SK-N-SH (cell line): ENCODE results near the gene OR6B1. TPM values are rescaled to one million over a fixed set of nuclear protein-coding genes. Genes with fewer than 3 reads are reported as not detected.
"Not testable (repeated sequence)": the region's sequence is repeated elsewhere in the genome, so short reads cannot be mapped to it uniquely, and the experiment has no call there.

Source experiments
- CTCF ChIA-PET: fragments of 300-600, 350-600 bp; formaldehyde crosslinking; extraction: SDS; loops from one replicate; lab custom pipeline; 2021; lab: Yijun Ruan, JAX
- POLR2A ChIA-PET: fragments of 350-600 bp; sonication (Branson Sonifier 250); formaldehyde crosslinking; extraction: SDS; loops from one replicate; lab custom pipeline; 2020; ENCODE audit warnings: antibody characterized with exemption, inconsistent platforms; lab: Yijun Ruan, JAX
- DNase-seq: peaks from one replicate; pipeline ENCODE4 v3.0.0; 2012
- H2AFZ ChIP-seq: fragments of 200-600 bp; sonication (generic); 2 replicates; pipeline ENCODE4 v1.8.1; 2016; ENCODE audit warnings: antibody characterized with exemption, mild to moderate bottlenecking, low read depth
- H3F3A ChIP-seq: fragments of 200-600 bp; sonication (generic); replicated peaks from 2 replicates; pipeline ENCODE3; 2016; ENCODE audit warnings: antibody characterized with exemption, mild to moderate bottlenecking; ENCODE audit not compliant: insufficient read depth
- H3K27ac ChIP-seq, 2 experiments: fragments of 200-500 bp in 1 of 2; fragments of 200-600 bp in 1 of 2; sonication (Bioruptor generic) in 1 of 2; sonication (generic), shearing (Covaris generic) in 1 of 2; 2 replicates each; pipeline versions ENCODE4 v1.5.1 to v1.6.1; 2014 to 2016; ENCODE audit warnings: low read depth in 2 of 2, inconsistent platforms in 1 of 2, low read length in 1 of 2, mild to moderate bottlenecking in 1 of 2, mixed read lengths in 1 of 2
- H3K27me3 ChIP-seq: fragments of 200-600 bp; sonication (generic), shearing (Covaris generic); 2 replicates; pipeline ENCODE4 v1.6.1; 2016; ENCODE audit warnings: mixed run types; ENCODE audit not compliant: insufficient read depth
- H3K36me3 ChIP-seq, 2 experiments: fragments of 200-500 bp in 1 of 2; fragments of 200-600 bp in 1 of 2; sonication (Bioruptor generic) in 1 of 2; sonication (generic) in 1 of 2; replicated peaks in 1 of 2; 2 replicates each; pipeline versions ENCODE3 to v1.5.1; 2014 to 2016; ENCODE audit warnings: low read length in 1 of 2, mild to moderate bottlenecking in 1 of 2; ENCODE audit not compliant: insufficient read depth in 2 of 2, control insufficient read depth in 1 of 2
- H3K4me1 ChIP-seq, 2 experiments: fragments of 200-500 bp in 1 of 2; fragments of 200-600 bp in 1 of 2; sonication (Bioruptor generic) in 1 of 2; sonication (generic), shearing (Covaris generic) in 1 of 2; 2 replicates each; pipeline versions ENCODE4 v1.5.1 to v1.6.1; 2014 to 2016; ENCODE audit warnings: low read depth in 1 of 2, low read length in 1 of 2, mixed run types in 1 of 2; ENCODE audit not compliant: insufficient read depth in 2 of 2, control insufficient read depth in 1 of 2
- H3K4me2 ChIP-seq: fragments of 200-600 bp; sonication (generic), shearing (Covaris generic); 2 replicates; pipeline ENCODE4 v1.6.1; 2017; ENCODE audit warnings: mixed run types
- H3K4me3 ChIP-seq, 2 experiments: fragments of 200-500 bp in 1 of 2; fragments of 200-600 bp in 1 of 2; sonication (Bioruptor generic) in 1 of 2; sonication (generic), shearing (Covaris generic) in 1 of 2; 2 replicates each; pipeline versions ENCODE4 v1.5.1 to v1.8.1; 2014 to 2016; ENCODE audit warnings: low read depth in 2 of 2, inconsistent platforms in 1 of 2, low read length in 1 of 2, mild to moderate bottlenecking in 1 of 2, mixed read lengths in 1 of 2, moderate library complexity in 1 of 2
- H3K79me2 ChIP-seq: fragments of 200-600 bp; sonication (generic); 2 replicates; pipeline ENCODE4 v1.8.1; 2017; ENCODE audit warnings: mild to moderate bottlenecking; ENCODE audit not compliant: insufficient read depth
- H3K9ac ChIP-seq: fragments of 200-600 bp; sonication (generic); 2 replicates; pipeline ENCODE4 v1.6.1; 2017; ENCODE audit warnings: mixed run types
- H3K9me2 ChIP-seq: fragments of 200-600 bp; sonication (generic); 2 replicates; pipeline ENCODE4 v1.6.1; 2017; ENCODE audit warnings: mixed run types
- H3K9me3 ChIP-seq: fragments of 200-600 bp; sonication (generic); 2 replicates; pipeline ENCODE4 v1.6.1; 2017; ENCODE audit warnings: mixed run types, mild to moderate bottlenecking, moderate library complexity
- H4K20me1 ChIP-seq: fragments of 200-600 bp; sonication (generic); 2 replicates; pipeline ENCODE4 v1.6.1; 2017; ENCODE audit warnings: mild to moderate bottlenecking, mixed run types; ENCODE audit not compliant: insufficient read depth
- ELF1 ChIP-seq: IDR thresholded peaks from 2 replicates; pipeline ENCODE4 v1.4.0; 2012
- EP300 ChIP-seq, 2 experiments: IDR thresholded peaks; 2 replicates each; pipeline versions ENCODE4 v1.4.0 to v1.6.1; 2012; ENCODE audit warnings: borderline replicate concordance in 1 of 2, low read depth in 1 of 2, low read length in 1 of 2
- FOSL2 ChIP-seq: IDR thresholded peaks from 2 replicates; pipeline ENCODE4 v1.4.0; 2012; ENCODE audit warnings: low read depth, mild to moderate bottlenecking, moderate library complexity, borderline replicate concordance
- FOXJ3 ChIP-seq: sonication (generic); formaldehyde crosslinking; IDR thresholded peaks from 2 replicates; pipeline ENCODE4 v1.5.1; 2020; ENCODE audit warnings: mild to moderate bottlenecking, missing genetic modification reagents
- IRF3 ChIP-seq: fragments of 150-350 bp; IDR thresholded peaks from 2 replicates; pipeline ENCODE4 v1.6.1; 2016; ENCODE audit warnings: mild to moderate bottlenecking, low read depth, low read length
- MAX ChIP-seq: IDR thresholded peaks from 2 replicates; pipeline ENCODE4 v1.4.0; 2012; ENCODE audit warnings: low read depth
- MEF2A ChIP-seq: IDR thresholded peaks from 2 replicates; pipeline ENCODE4 v1.4.0; 2012; ENCODE audit warnings: low read depth, borderline replicate concordance
- NFIC ChIP-seq: IDR thresholded peaks from 2 replicates; pipeline ENCODE4 v1.4.0; 2012; ENCODE audit warnings: borderline replicate concordance
- NRF1 ChIP-seq: IDR thresholded peaks from 2 replicates; pipeline ENCODE4 v1.6.1; 2012; ENCODE audit warnings: low read depth, mild to moderate bottlenecking, low read length
- POLR2AphosphoS5 ChIP-seq: IDR thresholded peaks from 2 replicates; pipeline ENCODE4 v1.6.1; 2012; ENCODE audit warnings: low read depth, low read length
- RCOR1 ChIP-seq: fragments of 150-350 bp; IDR thresholded peaks from 2 replicates; pipeline ENCODE4 v1.6.1; 2017; ENCODE audit warnings: antibody characterized with exemption, low read length
- RFX5 ChIP-seq: IDR thresholded peaks from 2 replicates; pipeline ENCODE4 v1.6.1; 2012; ENCODE audit warnings: mild to moderate bottlenecking, improper control_type of control experiment, low read length
- RXRA ChIP-seq: IDR thresholded peaks from 2 replicates; pipeline ENCODE4 v1.4.0; 2012; ENCODE audit warnings: low read depth, mild to moderate bottlenecking, borderline replicate concordance
- SIN3A ChIP-seq: IDR thresholded peaks from 2 replicates; pipeline ENCODE4 v1.6.1; 2012; ENCODE audit warnings: low read depth, mild to moderate bottlenecking, low read length, moderate library complexity, borderline replicate concordance
- TAF1 ChIP-seq: IDR thresholded peaks from 2 replicates; pipeline ENCODE4 v1.6.1; 2012; ENCODE audit warnings: low read depth, mild to moderate bottlenecking, low read length, moderate library complexity, borderline replicate concordance
- TCF12 ChIP-seq: IDR thresholded peaks from 2 replicates; pipeline ENCODE4 v1.4.0; 2012
- TEAD4 ChIP-seq: IDR thresholded peaks from 2 replicates; pipeline ENCODE4 v1.4.0; 2012; ENCODE audit warnings: mild to moderate bottlenecking, borderline replicate concordance; ENCODE audit not compliant: insufficient read depth
- USF2 ChIP-seq: fragments of 150-350 bp; IDR thresholded peaks from 2 replicates; pipeline ENCODE4 v1.6.1; 2017; ENCODE audit warnings: antibody characterized with exemption, low read length, low read depth, borderline replicate concordance
- YY1 ChIP-seq: IDR thresholded peaks from 2 replicates; pipeline ENCODE4 v1.4.0; 2012; ENCODE audit warnings: low read depth, mild to moderate bottlenecking
- WGBS: methylation state at CpG from one replicate; pipeline ENCODE4 v1.1.6; 2017; ENCODE audit warnings: low lambda C conversion rate; 5-methylcytosine and 5-hydroxymethylcytosine counted together
- polyA plus RNA-seq, 3 experiments: library from polyadenylated mRNA; depleted of rRNA; stranded (reverse); fragments of >200 nt; gene quantifications; 2 replicates each; pipeline ENCODE4 v1.2.3, GENCODE V29; 2012

OR6B1 gene
- polyA plus RNA-seq, 1 of the 3 experiments (the other 2 are of a cell fraction), result not detected

- ChIA-PET POLR2A (no interaction called here), CTCF (no interaction called here)
- Histone ChIP-seq H3K79me2 (no peaks in the 10 kb centered on the region), H3K4me2 (no peak overlapping the region), H3K9me2 (no peaks in the 10 kb centered on the region), H3K27ac (no peak overlapping the region), H3K4me1 (no peaks in the 10 kb centered on the region), H3K9ac (no peak overlapping the region), H3K9me3 (no peaks in the 10 kb centered on the region), H3K36me3 (no peaks in the 10 kb centered on the region), H3K4me3 (no peak overlapping the region), H3F3A (no peaks in the 10 kb centered on the region), H4K20me1 (no peaks in the 10 kb centered on the region), H3K27me3 (peaks cover 8% of the 10 kb centered on the region; the same call in 1 of the 2 replicates), H2AFZ (no peak overlapping the region)
- 4% methylated on average over 2 of the region's 2 CpGs for WGBS
- TF ChIP-seq MAX (no peak), TCF12 (no peak), RXRA (no peak), FOXJ3 (CRISPR knock-in tag) (no peak), NRF1 (no peak), USF2 (no peak), ELF1 (no peak), EP300 (IDR thresholded peaks at IDR 0.05; ENCODE audit: borderline replicate concordance in 1 of 2, low read depth in 1 of 2, low read length in 1 of 2) (no peak), YY1 (no peak), IRF3 (no peak), POLR2AphosphoS5 (no peak), TEAD4 (no peak), FOSL2 (no peak), SIN3A (no peak), NFIC (no peak), TAF1 (no peak), MEF2A (no peak), RCOR1 (no peak)
- no peak for DNase-seq
Measured at GRCh38 chr7:144049491-144049890, 49.4 kb downstream of the OR6B1 start.

GRCh38 chr7:144050093-144050492 is 50.0 kb downstream of the OR6B1 start:
- Histone ChIP-seq H3K9ac (no peak overlapping the region), H3K36me3 (no peaks in the 10 kb centered on the region), H3K27me3 (peaks cover 8% of the 10 kb centered on the region; the same call in 1 of the 2 replicates), H3K79me2 (no peaks in the 10 kb centered on the region), H3K4me2 (no peak overlapping the region), H3K27ac (no peak overlapping the region), H3K9me2 (no peaks in the 10 kb centered on the region), H2AFZ (no peak overlapping the region), H3F3A (no peaks in the 10 kb centered on the region), H4K20me1 (no peaks in the 10 kb centered on the region), H3K9me3 (no peaks in the 10 kb centered on the region), H3K4me3 (no peak overlapping the region), H3K4me1 (no peaks in the 10 kb centered on the region)
- no peak for TF ChIP-seq RFX5
- DNase-seq, result no peak
- 4% methylated on average over 3 of the region's 3 CpGs for WGBS
- CTCF ChIA-PET, result no interaction called here
- POLR2A ChIA-PET, result no interaction called here

GRCh38 chr7:144050884-144051283 is 50.8 kb downstream of the OR6B1 start:
- CTCF ChIA-PET, H3F3A ChIP-seq, H3K27ac ChIP-seq, H4K20me1 ChIP-seq, DNase-seq, POLR2A ChIA-PET, H3K36me3 ChIP-seq, H3K4me1 ChIP-seq, H3K9ac ChIP-seq, H3K79me2 ChIP-seq, H3K9me2 ChIP-seq, H2AFZ ChIP-seq, H3K4me3 ChIP-seq, H3K9me3 ChIP-seq, H3K4me2 ChIP-seq: not testable (repeated sequence)
- 7% methylated on average over 8 of the region's 8 CpGs for WGBS
- peaks cover 11% of the 10 kb centered on the region; the same call in 1 of the 2 replicates for H3K27me3 ChIP-seq
